GM19463 (cell line): ENCODE data around the gene FUCA2.
"Not testable (repeated sequence)": the region's sequence is repeated elsewhere in the genome, so short reads cannot be mapped to it uniquely, and the experiment has no call there.

Experiments
- ATAC-seq: cut with Tn5 transposase; IDR thresholded peaks from one replicate; pipeline ENCODE4 v1.9.1; 2021; ENCODE audit warnings: mild to moderate bottlenecking, moderate library complexity; ENCODE audit not compliant: unreplicated experiment

The FUCA2 gene

GRCh38 chr6:143501851-143502250, 9.7 kb downstream of the FUCA2 start:
- no peak for ATAC-seq

- no peak for ATAC-seq
Observed at GRCh38 chr6:143498428-143498827, 13.1 kb downstream of the FUCA2 start.

GRCh38 chr6:143496974-143497373, 14.5 kb downstream of the FUCA2 start:
- ATAC-seq, result no peak

- ATAC-seq, result no peak
Observed at GRCh38 chr6:143490775-143491174, 20.7 kb downstream of the FUCA2 start.

- no peak for ATAC-seq
Observed at GRCh38 chr6:143490244-143490643, 21.3 kb downstream of the FUCA2 start.

GRCh38 chr6:143486752-143487151, 24.8 kb downstream of the FUCA2 start:
- no peak for ATAC-seq

GRCh38 chr6:143485967-143486366, 25.6 kb downstream of the FUCA2 start:
- no peak for ATAC-seq

GRCh38 chr6:143482593-143482992, 28.9 kb downstream of the FUCA2 start:
- ATAC-seq, result no peak

- no peak for ATAC-seq
Observed at GRCh38 chr6:143478479-143479062, 32.9 kb downstream of the FUCA2 start.

GRCh38 chr6:143476545-143476944, 35.0 kb downstream of the FUCA2 start:
- no peak for ATAC-seq

- ATAC-seq, result no peak
Observed at GRCh38 chr6:143471822-143472221, 39.7 kb downstream of the FUCA2 start.

- not testable (repeated sequence) for ATAC-seq
Observed at GRCh38 chr6:143468823-143469222, 42.7 kb downstream of the FUCA2 start.

GRCh38 chr6:143468026-143468425, 43.5 kb downstream of the FUCA2 start:
- no peak for ATAC-seq

- ATAC-seq, result no peak
Observed at GRCh38 chr6:143465546-143465945, 46.0 kb downstream of the FUCA2 start.

GRCh38 chr6:143457563-143458359, 53.8 kb downstream of the FUCA2 start:
- ATAC-seq, result no peak

GRCh38 chr6:143451531-143451930, 60.0 kb downstream of the FUCA2 start:
- ATAC-seq, result no peak

GRCh38 chr6:143450453-143451371, 60.8 kb downstream of the FUCA2 start, which contains the start of the genes ADAT2 and PEX3:
TSS of gene ADAT2 (minus strand) at chr6:143450695. CDS start at chr6:143450658, 37 bp downstream.
TSS of gene PEX3 (plus strand) at chr6:143450805. CDS start at chr6:143451043, 238 bp downstream.
- peak; percentile 95 for ATAC-seq

GRCh38 chr6:143449714-143450452, 61.6 kb downstream of the FUCA2 start:
- ATAC-seq, result peak; percentile 0

GRCh38 chr6:143449082-143449713, 62.3 kb downstream of the FUCA2 start:
- no peak for ATAC-seq

GRCh38 chr6:143447865-143448264, 63.7 kb downstream of the FUCA2 start:
- not testable (repeated sequence) for ATAC-seq
